Measurements from ENCODE around the gene ARID3C. TPM values are rescaled to one million over a fixed set of nuclear protein-coding genes. Genes with fewer than 3 reads are reported as not detected.

Gene ARID3C
- total RNA-seq, 1 experiment from 2014 or later, result 0.33 TPM

- ChIA-PET CTCF (no interaction called here), POLR2A (no interaction called here)
- in situ Hi-C loops (cut with HindIII; ENCODE audit: low pct_unique_long_range_greater_than_20kb, low sequenced_read_pairs) (no loop called here), intact Hi-C loops (cut with micrococcal nuclease; ENCODE audit: unreplicated experiment) (no loop called here)
- no peak overlapping the region for H3K4me3 ChIP-seq (ENCODE audit: low read depth in 2 of 2, low read length in 2 of 2)
- TF ChIP-seq CTCF (IDR thresholded peaks at IDR 0.05) (no peak), TCF7L2 (IDR thresholded peaks at IDR 0.05; ENCODE audit: low read depth, low read length) (no peak), SIN3A (IDR thresholded peaks at IDR 0.05; ENCODE audit: borderline replicate concordance, insufficient read depth, low read depth, low read length) (no peak), POLR2AphosphoS5 (IDR thresholded peaks at IDR 0.05; ENCODE audit: low read depth, low read length) (no peak), REST (IDR thresholded peaks at IDR 0.05; ENCODE audit: insufficient read depth in 1 of 2, low read depth in 2 of 2, low read length in 1 of 2) (no peak)
- no peak for ATAC-seq
- H3K36me3 ChIP-seq (ENCODE audit: control insufficient read depth, insufficient read depth, low read length), result no peaks in the 10 kb centered on the region
- H3K27me3 ChIP-seq (ENCODE audit: control insufficient read depth, insufficient read depth, low read length), result no peaks in the 10 kb centered on the region
- no peak for DNase-seq (ENCODE audit: low read depth, low spot score)
- no peak overlapping the region for H3K27ac ChIP-seq (ENCODE audit: low read length)
- no peaks in the 10 kb centered on the region for H3K9me3 ChIP-seq (ENCODE audit: control insufficient read depth, insufficient read depth, low read depth, low read length)
- H3K4me1 ChIP-seq (ENCODE audit: control insufficient read depth, insufficient read depth, low read length), result no peaks in the 10 kb centered on the region
- no TSS peak for BruUV-seq (replicated peaks)
These were observed 53.6 kb downstream of the ARID3C start for GRCh38 chr9:34575241-34575640.

GRCh38 chr9:34574571-34574970 lies 54.3 kb downstream of the ARID3C start:
- intact Hi-C loops (cut with micrococcal nuclease; ENCODE audit: unreplicated experiment), result no loop called here
- in situ Hi-C loops (cut with HindIII; ENCODE audit: low pct_unique_long_range_greater_than_20kb, low sequenced_read_pairs), result no loop called here
- POLR2A ChIA-PET, result no interaction called here

More at GRCh38 chr9:34574571-34574970, 54.3 kb downstream of the ARID3C start:
- DNase-seq (ENCODE audit: low read depth, low spot score), result no peak
- TF ChIP-seq CTCF (IDR thresholded peaks at IDR 0.05), result no peak
- no peak for TF ChIP-seq POLR2AphosphoS5 (IDR thresholded peaks at IDR 0.05; ENCODE audit: low read depth, low read length)
- no peak for TF ChIP-seq TCF7L2 (IDR thresholded peaks at IDR 0.05; ENCODE audit: low read depth, low read length)
- TF ChIP-seq REST (IDR thresholded peaks at IDR 0.05; ENCODE audit: insufficient read depth in 1 of 2, low read depth in 2 of 2, low read length in 1 of 2), result no peak
- TF ChIP-seq SIN3A (IDR thresholded peaks at IDR 0.05; ENCODE audit: borderline replicate concordance, insufficient read depth, low read depth, low read length), result no peak
- H3K36me3 ChIP-seq (ENCODE audit: control insufficient read depth, insufficient read depth, low read length), result no peaks in the 10 kb centered on the region
- no peak for ATAC-seq
- H3K27ac ChIP-seq (ENCODE audit: low read length), result no peak overlapping the region
- H3K4me1 ChIP-seq (ENCODE audit: control insufficient read depth, insufficient read depth, low read length), result no peaks in the 10 kb centered on the region
- CTCF ChIA-PET, result no interaction called here
- no TSS peak for BruUV-seq (replicated peaks)
- H3K9me3 ChIP-seq (ENCODE audit: control insufficient read depth, insufficient read depth, low read depth, low read length), result no peaks in the 10 kb centered on the region
- H3K27me3 ChIP-seq (ENCODE audit: control insufficient read depth, insufficient read depth, low read length), result no peaks in the 10 kb centered on the region
- H3K4me3 ChIP-seq (ENCODE audit: low read depth in 2 of 2, low read length in 2 of 2), result no peak overlapping the region
